ENCODE results near the gene NLN.

DNA sequence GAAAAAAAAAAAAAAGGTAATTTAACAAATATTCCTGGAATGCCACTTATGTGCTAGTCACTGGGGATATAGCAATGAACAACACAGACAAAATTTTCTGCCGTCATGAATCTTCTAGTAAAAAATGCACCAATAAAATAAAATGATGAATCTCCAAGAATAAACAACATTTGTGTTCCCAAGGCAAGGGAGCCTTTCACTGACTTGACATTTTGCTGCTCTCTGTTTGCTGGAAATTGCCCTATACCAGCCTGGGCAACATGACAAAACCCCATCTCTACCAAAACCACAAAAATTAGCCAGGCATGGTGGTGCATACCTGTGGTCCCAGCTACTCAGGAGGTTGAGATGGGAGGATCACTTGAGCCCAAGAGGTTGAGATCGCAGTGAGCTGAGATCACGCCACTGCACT is 139.8 kb downstream of the NLN start:
- TF ChIP-seq, protein P1, sequence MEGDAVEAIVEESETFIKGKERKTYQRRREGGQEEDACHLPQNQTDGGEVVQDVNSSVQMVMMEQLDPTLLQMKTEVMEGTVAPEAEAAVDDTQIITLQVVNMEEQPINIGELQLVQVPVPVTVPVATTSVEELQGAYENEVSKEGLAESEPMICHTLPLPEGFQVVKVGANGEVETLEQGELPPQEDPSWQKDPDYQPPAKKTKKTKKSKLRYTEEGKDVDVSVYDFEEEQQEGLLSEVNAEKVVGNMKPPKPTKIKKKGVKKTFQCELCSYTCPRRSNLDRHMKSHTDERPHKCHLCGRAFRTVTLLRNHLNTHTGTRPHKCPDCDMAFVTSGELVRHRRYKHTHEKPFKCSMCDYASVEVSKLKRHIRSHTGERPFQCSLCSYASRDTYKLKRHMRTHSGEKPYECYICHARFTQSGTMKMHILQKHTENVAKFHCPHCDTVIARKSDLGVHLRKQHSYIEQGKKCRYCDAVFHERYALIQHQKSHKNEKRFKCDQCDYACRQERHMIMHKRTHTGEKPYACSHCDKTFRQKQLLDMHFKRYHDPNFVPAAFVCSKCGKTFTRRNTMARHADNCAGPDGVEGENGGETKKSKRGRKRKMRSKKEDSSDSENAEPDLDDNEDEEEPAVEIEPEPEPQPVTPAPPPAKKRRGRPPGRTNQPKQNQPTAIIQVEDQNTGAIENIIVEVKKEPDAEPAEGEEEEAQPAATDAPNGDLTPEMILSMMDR (conservative IDR thresholded peaks at IDR 0.05; ENCODE audit: low read depth, low read length), result no peak
- TF ChIP-seq POLR2A (IDR thresholded peaks at IDR 0.05; ENCODE audit: low read depth, low read length) (no peak), MXI1 (IDR thresholded peaks at IDR 0.05; ENCODE audit: borderline replicate concordance, low read depth, low read length) (no peak), CEBPB (IDR thresholded peaks at IDR 0.05; ENCODE audit: low read depth, low read length) (no peak), SMC3 (IDR thresholded peaks at IDR 0.05; ENCODE audit: low read depth, low read length) (no peak), BHLHE40 (IDR thresholded peaks at IDR 0.05; ENCODE audit: low read depth, low read length) (no peak; the same call in 1 of the 2 replicates), RFX5 (IDR thresholded peaks at IDR 0.05; ENCODE audit: low read depth, low read length) (no peak), CHD1 (IDR thresholded peaks at IDR 0.05; ENCODE audit: low read depth, low read length) (no peak), RAD21 (IDR thresholded peaks at IDR 0.05; ENCODE audit: low read length) (no peak)
- TF ChIP-seq, protein P2, sequence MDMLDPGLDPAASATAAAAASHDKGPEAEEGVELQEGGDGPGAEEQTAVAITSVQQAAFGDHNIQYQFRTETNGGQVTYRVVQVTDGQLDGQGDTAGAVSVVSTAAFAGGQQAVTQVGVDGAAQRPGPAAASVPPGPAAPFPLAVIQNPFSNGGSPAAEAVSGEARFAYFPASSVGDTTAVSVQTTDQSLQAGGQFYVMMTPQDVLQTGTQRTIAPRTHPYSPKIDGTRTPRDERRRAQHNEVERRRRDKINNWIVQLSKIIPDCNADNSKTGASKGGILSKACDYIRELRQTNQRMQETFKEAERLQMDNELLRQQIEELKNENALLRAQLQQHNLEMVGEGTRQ (IDR thresholded peaks at IDR 0.05; ENCODE audit: low read depth, low read length), result no peak
